Fibroblast of lung (primary cell): ENCODE results near the gene MAN1A1.

ENCODE experiments used
- EZH2 ChIP-seq: IDR thresholded peaks from 2 replicates; pipeline ENCODE4 v1.5.1; 2012; ENCODE audit warnings: low read length, control low read depth, mild to moderate bottlenecking; ENCODE audit errors: missing control alignments
- TF ChIP-seq, protein P1 (sequence below), 2 donors: IDR thresholded peaks in 1 of 2; conservative IDR thresholded peaks in 1 of 2; 1 replicate in 1 of 2; 2 replicates in 1 of 2; pipeline ENCODE4 v1.5.1; 2011 to 2012; ENCODE audit warnings: low read length in 2 of 2, control low read depth in 1 of 2, inconsistent platforms in 1 of 2, low read depth in 1 of 2, mild to moderate bottlenecking in 1 of 2

DNA sequence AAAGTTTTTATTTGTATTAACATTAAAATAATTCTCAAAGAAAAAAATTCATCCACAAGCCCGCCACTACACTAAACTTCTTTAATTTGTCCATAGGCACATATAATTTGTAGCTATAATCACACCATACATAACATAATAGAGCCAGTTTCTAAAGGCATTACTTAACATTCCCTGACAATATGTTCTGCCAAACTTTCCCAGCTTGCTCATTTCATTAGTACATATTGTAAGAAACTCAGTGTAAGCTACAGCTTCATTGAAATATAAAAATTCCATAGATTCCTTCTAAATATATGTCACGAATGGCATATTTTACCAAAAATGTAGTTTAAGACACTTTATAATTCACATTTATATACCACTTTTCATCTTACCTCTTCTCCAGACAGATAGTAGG is 59.3 kb downstream of the MAN1A1 start:
- TF ChIP-seq, protein P1, sequence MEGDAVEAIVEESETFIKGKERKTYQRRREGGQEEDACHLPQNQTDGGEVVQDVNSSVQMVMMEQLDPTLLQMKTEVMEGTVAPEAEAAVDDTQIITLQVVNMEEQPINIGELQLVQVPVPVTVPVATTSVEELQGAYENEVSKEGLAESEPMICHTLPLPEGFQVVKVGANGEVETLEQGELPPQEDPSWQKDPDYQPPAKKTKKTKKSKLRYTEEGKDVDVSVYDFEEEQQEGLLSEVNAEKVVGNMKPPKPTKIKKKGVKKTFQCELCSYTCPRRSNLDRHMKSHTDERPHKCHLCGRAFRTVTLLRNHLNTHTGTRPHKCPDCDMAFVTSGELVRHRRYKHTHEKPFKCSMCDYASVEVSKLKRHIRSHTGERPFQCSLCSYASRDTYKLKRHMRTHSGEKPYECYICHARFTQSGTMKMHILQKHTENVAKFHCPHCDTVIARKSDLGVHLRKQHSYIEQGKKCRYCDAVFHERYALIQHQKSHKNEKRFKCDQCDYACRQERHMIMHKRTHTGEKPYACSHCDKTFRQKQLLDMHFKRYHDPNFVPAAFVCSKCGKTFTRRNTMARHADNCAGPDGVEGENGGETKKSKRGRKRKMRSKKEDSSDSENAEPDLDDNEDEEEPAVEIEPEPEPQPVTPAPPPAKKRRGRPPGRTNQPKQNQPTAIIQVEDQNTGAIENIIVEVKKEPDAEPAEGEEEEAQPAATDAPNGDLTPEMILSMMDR (conservative IDR thresholded peaks at IDR 0.05 in 1 of 2, IDR thresholded peaks at IDR 0.05 in 1 of 2; ENCODE audit: low read depth in 1 of 2, low read length in 2 of 2): no peak
- TF ChIP-seq EZH2: no peak
